Pancreas (tissue), 10 donors: Measurements from ENCODE around the gene AHRR. TPM values are rescaled to one million over a fixed set of nuclear protein-coding genes. Genes with fewer than 3 reads are reported as not detected.

Experiments
- ATAC-seq, 4 donors: fragments of 200-7000 bp; cut with Tn5 transposase; one replicate each; pipeline versions ENCODE4 v1.8.0 to v1.9.1; 2020; ENCODE audit warnings: mild to moderate bottlenecking in 4 of 4, moderate library complexity in 4 of 4
- DNase-seq, 6 donors: peaks; one replicate each; pipeline ENCODE4 v3.0.0-alpha.2; 2020
- FAIRE-seq: peaks from 2 replicates; lab custom pipeline; 2012; peaks lifted over from hg19 to GRCh38; lab: Jason Lieb, UNC
- H3K27ac ChIP-seq, 4 donors: fragments of 200-600 bp; sonication (generic); 1 replicate in 3 of 4; 2 replicates in 1 of 4; pipeline versions ENCODE4 v1.5.0 to v1.8.0; 2020
- H3K27me3 ChIP-seq, 4 donors: fragments of 200-600 bp; one replicate each; pipeline ENCODE4 v1.8.0; 2021
- H3K36me3 ChIP-seq, 3 donors: fragments of 200-600 bp; sonication (generic) in 1 of 3; one replicate each; pipeline versions ENCODE4 v1.5.0 to v1.8.0; 2020 to 2021
- H3K4me1 ChIP-seq, 3 donors: fragments of 200-600 bp; one replicate each; pipeline ENCODE4 v1.8.0; 2021
- H3K4me3 ChIP-seq, 4 donors: fragments of 200-600 bp; sonication (generic) in 2 of 4; one replicate each; pipeline versions ENCODE4 v1.5.0 to v1.8.0; 2020 to 2021
- H3K9me3 ChIP-seq, 4 donors: fragments of 200-600 bp; one replicate each; pipeline ENCODE4 v1.8.0; 2021
- WGBS, 2 donors: extraction: QIAGEN DNeasy Blood & Tissue Kit; methylation state at CpG; one replicate each; pipeline ENCODE4 v1.1.7; 2013; 5-methylcytosine and 5-hydroxymethylcytosine counted together
- intact Hi-C, 3 donors: fragments of 100-400 bp; cut with DNase I; formaldehyde crosslinking; loops; one replicate each; pipeline versions ENCODE4 v1.11.1 to v1.14.2; 2022
- polyA plus RNA-seq, 2 donors: library from polyadenylated mRNA; stranded (reverse); fragments of 200-250 nt; gene quantifications; one replicate each; pipeline ENCODE4 v1.2.3, GENCODE V29; 2013
- total RNA-seq, 6 donors: library from RNA; stranded (reverse); fragmentation: NEBNext Ultra II Directional in 4 of 6; extraction: Animal tissue kit (Norgen Biotek cat#: 25700) in 4 of 6; gene quantifications; one replicate each; pipeline versions ENCODE4 v1.2.1 to v1.2.4, GENCODE V29; 2021 to 2023
- TF ChIP-seq, protein P1 (sequence below), 4 donors: fragments of 200-600 bp; sonication (generic) in 3 of 4; IDR thresholded peaks; one replicate each; pipeline versions ENCODE4 v1.5.0 to v1.8.0; 2021; ENCODE audit warnings: antibody characterized with exemption in 4 of 4
- donor health status: healthy with polysubstance abuse.
- donor health status: DM: no; HTN: no; CAD: no; lungs with moderate emphysema.
- donor health status: DM: no; HTN: no; CAD: no.
- donor health status: control.
- donor health status: control.
- donor health status: Bipolar disorder and iron deficiency.
- donor health status: DM: yes; HTN: yes; CAD: no.
- donor health status: DM: no; HTN: no; CAD: no.
- donor health status: DM: no; HTN: no; CAD: no.
- donor health status: DM: yes; HTN: yes; CAD: no.

Gene AHRR
- total and polyA plus RNA-seq, 8 donors: 0.34 to 1.7 (median 0.69) TPM

DNA sequence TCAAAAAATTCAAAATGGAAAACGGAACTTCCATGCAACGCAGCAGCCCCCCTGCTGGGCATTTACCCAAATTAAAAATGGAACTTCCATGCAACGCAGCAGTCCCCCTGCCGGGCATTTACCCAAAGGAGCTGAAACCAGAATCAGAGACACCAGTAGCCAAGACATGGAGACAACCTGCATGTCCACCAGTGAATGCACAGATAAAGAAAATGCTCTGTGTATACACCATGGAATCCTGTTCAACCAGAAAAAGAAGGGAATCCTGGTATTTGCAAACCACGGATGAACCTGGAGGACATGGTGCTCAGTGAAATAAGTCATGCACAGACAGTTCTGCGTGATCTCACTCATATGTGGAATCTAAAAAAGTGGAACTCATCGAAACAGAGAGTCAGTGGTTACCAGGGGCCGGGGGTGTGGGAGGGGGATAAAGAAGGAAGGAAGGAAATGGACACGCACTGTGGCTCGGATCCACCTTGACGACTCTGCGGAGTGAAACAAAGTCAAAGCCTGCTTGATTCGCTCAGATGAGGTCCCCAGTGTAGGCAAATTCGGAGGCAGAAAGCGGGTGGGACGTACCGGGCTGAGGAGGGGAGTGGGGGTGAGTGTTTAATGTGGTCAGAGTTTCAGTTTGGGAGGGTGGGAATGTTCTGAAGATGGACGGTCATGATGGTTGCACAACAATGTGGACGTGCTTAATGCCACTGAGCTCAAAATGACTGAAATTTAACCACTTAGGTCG lies 81.3 kb downstream of the AHRR start:
- H3K36me3 ChIP-seq: no peaks in the 10 kb centered on the region
- H3K9me3 ChIP-seq: no peaks in the 10 kb centered on the region
- no peak for ATAC-seq
- FAIRE-seq: no peak
- peaks cover 0 to 6% (median 0%) of the 10 kb centered on the region in 3 donors for H3K4me1 ChIP-seq
- intact Hi-C loops: no loop called here
- DNase-seq: no peak
- no peak overlapping the region for H3K4me3 ChIP-seq
- 72 to 84% methylated on average over 20 of the region's 20 CpGs for WGBS, 2 donors
- H3K27ac ChIP-seq: no peak overlapping the region
- TF ChIP-seq, protein P1, sequence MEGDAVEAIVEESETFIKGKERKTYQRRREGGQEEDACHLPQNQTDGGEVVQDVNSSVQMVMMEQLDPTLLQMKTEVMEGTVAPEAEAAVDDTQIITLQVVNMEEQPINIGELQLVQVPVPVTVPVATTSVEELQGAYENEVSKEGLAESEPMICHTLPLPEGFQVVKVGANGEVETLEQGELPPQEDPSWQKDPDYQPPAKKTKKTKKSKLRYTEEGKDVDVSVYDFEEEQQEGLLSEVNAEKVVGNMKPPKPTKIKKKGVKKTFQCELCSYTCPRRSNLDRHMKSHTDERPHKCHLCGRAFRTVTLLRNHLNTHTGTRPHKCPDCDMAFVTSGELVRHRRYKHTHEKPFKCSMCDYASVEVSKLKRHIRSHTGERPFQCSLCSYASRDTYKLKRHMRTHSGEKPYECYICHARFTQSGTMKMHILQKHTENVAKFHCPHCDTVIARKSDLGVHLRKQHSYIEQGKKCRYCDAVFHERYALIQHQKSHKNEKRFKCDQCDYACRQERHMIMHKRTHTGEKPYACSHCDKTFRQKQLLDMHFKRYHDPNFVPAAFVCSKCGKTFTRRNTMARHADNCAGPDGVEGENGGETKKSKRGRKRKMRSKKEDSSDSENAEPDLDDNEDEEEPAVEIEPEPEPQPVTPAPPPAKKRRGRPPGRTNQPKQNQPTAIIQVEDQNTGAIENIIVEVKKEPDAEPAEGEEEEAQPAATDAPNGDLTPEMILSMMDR (IDR thresholded peaks at IDR 0.05): no peak
- no peaks in the 10 kb centered on the region for H3K27me3 ChIP-seq

DNA sequence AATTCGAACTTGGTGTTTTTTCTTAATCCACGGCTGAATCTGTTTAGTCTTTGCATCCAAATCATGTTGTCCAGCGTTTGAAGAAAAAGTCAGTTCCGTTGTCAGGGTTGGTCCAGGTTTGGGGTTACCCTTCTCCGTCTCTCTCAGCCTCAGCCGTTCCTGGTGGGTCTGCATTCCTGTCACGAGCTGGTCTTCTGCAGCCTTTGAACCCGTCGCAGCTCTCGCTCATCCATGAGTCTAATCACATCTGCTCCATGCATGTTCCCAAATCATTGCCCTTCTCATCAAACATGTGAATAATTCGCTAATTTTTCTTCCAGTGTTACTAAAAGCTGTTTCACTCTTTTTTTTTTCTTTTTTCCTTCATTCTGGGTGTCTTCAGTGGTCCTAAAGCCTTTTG lies 82.5 kb downstream of the AHRR start:
- no peaks in the 10 kb centered on the region for H3K36me3 ChIP-seq
- FAIRE-seq (no peak), ATAC-seq (no peak), DNase-seq (no peak)
- H3K4me1 ChIP-seq: peaks cover 0 to 6% (median 0%) of the 10 kb centered on the region in 3 donors
- H3K27ac ChIP-seq: no peak overlapping the region
- no peaks in the 10 kb centered on the region for H3K27me3 ChIP-seq
- H3K9me3 ChIP-seq: no peaks in the 10 kb centered on the region
- intact Hi-C loops: no loop called here
- H3K4me3 ChIP-seq: no peak overlapping the region
- TF ChIP-seq, protein P1 (IDR thresholded peaks at IDR 0.05): no peak
- 70 to 76% methylated on average over 11 of the region's 11 CpGs for WGBS, 2 donors

DNA sequence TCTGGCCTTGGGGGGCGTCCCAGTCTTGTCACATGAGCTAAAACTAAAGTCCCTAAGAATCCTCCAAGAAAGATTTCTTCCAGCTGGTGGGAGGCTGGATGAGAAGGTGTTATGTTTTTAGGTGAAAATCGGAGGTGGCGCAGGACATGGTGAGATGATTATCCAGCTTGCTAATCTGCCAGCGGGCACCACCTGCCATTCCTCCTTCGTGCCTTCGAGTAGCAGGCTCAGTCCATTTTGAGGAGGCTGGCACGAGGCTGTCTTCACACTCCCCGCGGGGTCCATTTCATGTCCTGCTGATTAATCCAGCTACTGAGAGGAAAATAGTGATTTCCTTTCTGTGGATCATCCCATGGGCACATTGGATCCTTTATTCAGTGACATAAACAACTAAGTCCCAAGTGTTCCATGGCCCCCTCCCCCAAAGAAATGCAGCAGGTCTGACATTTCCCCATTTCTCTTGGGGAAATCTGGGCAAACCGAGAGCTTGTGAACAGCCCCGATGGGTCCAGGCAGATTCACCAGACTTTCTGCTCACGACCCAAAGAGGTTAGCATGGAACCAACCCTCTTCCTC lies 83.2 kb downstream of the AHRR start:
- TF ChIP-seq, protein P1 (IDR thresholded peaks at IDR 0.05): no peak
- H3K36me3 ChIP-seq: no peaks in the 10 kb centered on the region
- 65 to 76% methylated on average over 12 of the region's 12 CpGs for WGBS, 2 donors
- H3K4me1 ChIP-seq: peaks cover 0 to 6% (median 0%) of the 10 kb centered on the region in 3 donors
- H3K27me3 ChIP-seq: no peaks in the 10 kb centered on the region
- ATAC-seq (no peak), FAIRE-seq (no peak), DNase-seq (no peak)
- H3K27ac ChIP-seq: no peak overlapping the region
- no peaks in the 10 kb centered on the region for H3K9me3 ChIP-seq
- intact Hi-C loops: no loop called here
- H3K4me3 ChIP-seq: no peak overlapping the region

DNA sequence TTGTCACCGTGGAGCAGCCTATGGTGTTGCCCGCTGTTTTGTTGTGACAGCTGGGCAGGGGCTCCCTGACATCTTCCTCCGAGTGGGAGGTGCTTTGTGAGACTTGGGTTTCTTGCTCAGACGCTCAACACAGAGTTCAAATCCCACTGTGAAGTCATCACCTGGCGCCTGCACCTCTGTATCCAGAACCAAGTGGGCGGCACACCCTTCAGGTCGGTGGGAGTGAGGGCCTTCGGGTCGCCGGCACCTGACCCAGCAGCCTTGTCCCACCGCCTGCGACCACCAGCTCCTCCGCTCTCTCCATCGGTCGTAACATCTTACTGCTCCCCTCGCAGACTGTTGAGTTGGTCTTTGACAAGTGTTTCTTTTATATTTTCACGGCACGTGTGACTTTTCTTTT lies 83.9 kb downstream of the AHRR start:
- TF ChIP-seq, protein P1 (IDR thresholded peaks at IDR 0.05): no peak
- no peak overlapping the region for H3K27ac ChIP-seq
- H3K27me3 ChIP-seq: no peaks in the 10 kb centered on the region
- WGBS, 2 donors: 66 to 77% methylated on average over 18 of the region's 18 CpGs
- intact Hi-C loops: no loop called here
- no peak for ATAC-seq
- no peak for FAIRE-seq
- H3K4me3 ChIP-seq: no peak overlapping the region
- H3K36me3 ChIP-seq: no peaks in the 10 kb centered on the region
- peaks cover 0 to under 1% (median 0%) of the 10 kb centered on the region in 3 donors for H3K4me1 ChIP-seq
- no peak for DNase-seq
- no peaks in the 10 kb centered on the region for H3K9me3 ChIP-seq

DNA sequence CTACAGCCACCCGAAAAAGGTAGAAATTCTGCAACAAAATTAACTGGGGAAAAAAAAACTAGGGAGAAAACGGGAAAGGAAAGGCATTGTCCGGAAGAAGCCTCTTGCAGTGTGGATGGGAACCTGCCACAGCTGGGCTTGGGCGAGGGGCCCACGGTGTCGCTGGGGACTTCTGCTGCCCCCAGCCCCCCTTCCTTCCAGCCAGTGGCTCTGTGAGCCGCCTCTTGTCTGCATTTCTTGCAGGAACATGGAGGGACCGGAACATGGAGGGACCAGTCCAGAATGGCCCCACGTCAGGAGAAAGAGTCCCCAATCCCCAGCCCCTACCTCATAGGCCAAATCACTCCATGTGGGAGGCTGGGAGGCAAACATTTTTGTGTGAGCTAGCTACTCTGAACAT lies 84.5 kb downstream of the AHRR start:
- FAIRE-seq: no peak
- intact Hi-C loops: no loop called here
- WGBS, 2 donors: 60 to 71% methylated on average over 9 of the region's 9 CpGs
- no peak for ATAC-seq
- no peaks in the 10 kb centered on the region for H3K9me3 ChIP-seq
- H3K27ac ChIP-seq: no peak overlapping the region
- TF ChIP-seq, protein P1 (IDR thresholded peaks at IDR 0.05): no peak
- no peaks in the 10 kb centered on the region for H3K4me1 ChIP-seq
- no peak for DNase-seq
- no peak overlapping the region for H3K4me3 ChIP-seq
- no peaks in the 10 kb centered on the region for H3K36me3 ChIP-seq
- H3K27me3 ChIP-seq: peaks cover 0 to 4% (median 2%) of the 10 kb centered on the region in 4 donors
